A549 (cell line): ENCODE measurements around the gene HERC4.
A peak's percentile ranks its signal among the peaks of the same experiment; 100 is the strongest.

Experiments used
- CTCF ChIP-seq: fragments of >200 bp; sonication (Bioruptor Twin); formaldehyde crosslinking; IDR thresholded peaks from 3 replicates; pipeline ENCODE4 v1.5.1; 2016
- EP300 ChIP-seq, 2 experiments: fragments of >200 bp; sonication (Bioruptor Twin); formaldehyde crosslinking; IDR thresholded peaks; 2 replicates in 1 of 2; 3 replicates in 1 of 2; pipeline ENCODE4 v1.6.1; 2016 to 2017
- FOSL2 ChIP-seq, 2 experiments: fragments of 450-650 bp in 1 of 2; fragments of >200 bp in 1 of 2; sonication (Bioruptor Twin) in 1 of 2; formaldehyde crosslinking; IDR thresholded peaks; 2 replicates each; pipeline versions ENCODE4 v1.5.0 to v1.6.1; 2016 to 2020; ENCODE audit warnings: mild to moderate bottlenecking in 1 of 2, moderate library complexity in 1 of 2
- MAFK ChIP-seq: fragments of 450-650 bp; IDR thresholded peaks from 2 replicates; pipeline ENCODE4 v1.6.1; 2014; ENCODE audit not compliant: partially characterized antibody
- MYC ChIP-seq: IDR thresholded peaks from 2 replicates; pipeline ENCODE4 v1.6.1; 2012; ENCODE audit warnings: mild to moderate bottlenecking, inconsistent platforms, low read length, improper control_type of control experiment, borderline replicate concordance
- NR3C1 ChIP-seq: fragments of >200 bp; sonication (Bioruptor Twin); formaldehyde crosslinking; IDR thresholded peaks from 3 replicates; pipeline ENCODE4 v1.6.1; 2017
- PBX3 ChIP-seq: IDR thresholded peaks from 2 replicates; pipeline ENCODE4 v1.6.1; 2012
- POLR2A ChIP-seq: IDR thresholded peaks from 2 replicates; pipeline ENCODE4 v1.6.1; 2012; ENCODE audit warnings: mild to moderate bottlenecking, low read length
- RAD21 ChIP-seq, 2 experiments: fragments of >200 bp in 1 of 2; sonication (Bioruptor Twin) in 1 of 2; formaldehyde crosslinking in 1 of 2; IDR thresholded peaks in 1 of 2; conservative IDR thresholded peaks in 1 of 2; 2 replicates in 1 of 2; 3 replicates in 1 of 2; pipeline ENCODE4 v1.6.1; 2012 to 2018; ENCODE audit warnings: inconsistent platforms in 1 of 2
- RNF2 ChIP-seq: fragments of 200-600 bp; sonication (generic); IDR thresholded peaks from 2 replicates; pipeline ENCODE4 v1.6.1; 2016; ENCODE audit warnings: low read depth, mild to moderate bottlenecking, antibody characterized with exemption, moderate library complexity, borderline replicate concordance
- SMC3 ChIP-seq: fragments of >200 bp; sonication (Bioruptor Twin); formaldehyde crosslinking; IDR thresholded peaks from 3 replicates; pipeline ENCODE4 v1.6.1; 2018; ENCODE audit warnings: inconsistent platforms
- ZFP36 ChIP-seq: fragments of 450-650 bp; IDR thresholded peaks from 2 replicates; pipeline ENCODE4 v1.6.1; 2014; ENCODE audit warnings: borderline replicate concordance; ENCODE audit not compliant: partially characterized antibody
- TF ChIP-seq, protein P1 (sequence below): IDR thresholded peaks from 2 replicates; pipeline ENCODE4 v1.6.1; 2012

DNA sequence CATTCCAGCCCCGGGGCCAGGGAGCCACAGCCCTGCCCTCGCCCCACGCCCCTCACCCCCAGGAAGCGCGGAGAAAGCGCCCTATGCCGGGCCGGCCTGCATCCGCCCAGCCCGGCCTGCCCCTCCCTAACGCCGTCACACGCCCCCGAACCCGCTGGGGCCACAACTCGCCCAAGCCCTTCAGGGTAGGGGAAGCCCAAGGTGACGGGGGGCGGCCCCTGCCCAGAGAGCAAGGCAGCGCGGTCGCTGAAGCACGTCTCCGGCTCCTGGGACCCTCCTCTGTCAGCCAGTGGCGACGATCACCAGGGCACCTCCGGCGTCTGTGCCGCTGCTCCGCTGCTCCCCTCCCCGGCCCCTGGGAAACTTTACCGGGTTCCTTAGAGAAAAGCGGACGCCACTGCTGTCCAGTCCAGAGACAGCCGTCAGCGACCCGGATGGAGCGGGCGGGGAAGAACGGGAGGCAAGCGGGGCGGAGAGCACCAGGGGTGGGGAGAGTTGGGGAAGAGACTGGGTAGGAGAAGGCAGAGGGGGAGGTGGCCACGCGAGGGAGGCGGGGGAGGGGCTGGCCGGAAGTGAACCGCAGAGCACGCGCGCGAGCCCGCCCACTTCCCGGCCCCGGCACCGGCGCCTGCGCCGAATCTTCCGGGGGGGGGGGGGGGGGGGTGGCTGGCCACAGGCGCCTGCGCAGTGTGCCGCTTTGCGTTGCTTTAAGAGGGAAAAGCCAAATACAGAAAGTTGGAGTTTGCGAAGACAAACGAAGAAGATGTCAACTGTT, at the start of gene HERC4:
- TF ChIP-seq EP300 (IDR thresholded peaks at IDR 0.05) (no peak), CTCF (no peak), ZFP36 (no peak), MAFK (no peak), PBX3 (0 out of 2 replicates have a peak, but pooled peaks have one; percentile 14), RAD21 (conservative IDR thresholded peaks at IDR 0.05 in 1 of 2, IDR thresholded peaks at IDR 0.05 in 1 of 2) (no peak), POLR2A (peak; percentile 57), FOSL2 (IDR thresholded peaks at IDR 0.05) (no peak), FOSL2 (CRISPR knock-in tag; IDR thresholded peaks at IDR 0.05) (0 out of 2 replicates have a peak, but pooled peaks have one; percentile 12), RNF2 (no peak), SMC3 (no peak), NR3C1 (no peak), MYC (peak; percentile 76; the same call in 1 of the 2 replicates)
- TF ChIP-seq, protein P1, sequence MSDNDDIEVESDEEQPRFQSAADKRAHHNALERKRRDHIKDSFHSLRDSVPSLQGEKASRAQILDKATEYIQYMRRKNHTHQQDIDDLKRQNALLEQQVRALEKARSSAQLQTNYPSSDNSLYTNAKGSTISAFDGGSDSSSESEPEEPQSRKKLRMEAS = peak; percentile 87
